Kidney epithelial cell (primary cell): ENCODE results near the gene CHST10. TPM values are rescaled to one million over a fixed set of nuclear protein-coding genes. Genes with fewer than 3 reads are reported as not detected.
A peak's percentile ranks its signal among the peaks of the same experiment; 100 is the strongest.

ENCODE experiments used
- DNase-seq: peaks from one replicate; pipeline ENCODE4 v3.0.0-alpha.2; 2010; ENCODE audit warnings: low read depth
- H3K27me3 ChIP-seq: 2 replicates; pipeline ENCODE4 v1.6.0; 2011; ENCODE audit warnings: low read length; ENCODE audit not compliant: control insufficient read depth, insufficient read depth
- H3K36me3 ChIP-seq: 2 replicates; pipeline ENCODE4 v1.5.1; 2011; ENCODE audit warnings: low read length; ENCODE audit not compliant: control insufficient read depth, insufficient read depth
- H3K4me3 ChIP-seq: 2 replicates; pipeline ENCODE4 v1.5.1; 2011; ENCODE audit warnings: low read depth, mild to moderate bottlenecking, control low read depth, low read length
- CTCF ChIP-seq: IDR thresholded peaks from 2 replicates; pipeline ENCODE4 v1.5.1; 2011; ENCODE audit warnings: mild to moderate bottlenecking, moderate library complexity, low read length, control low read depth, inconsistent platforms; ENCODE audit not compliant: insufficient read depth, poor library complexity, severe bottlenecking
- total RNA-seq: library from RNA; depleted of rRNA; stranded (reverse); fragments of >200 nt; gene quantifications from 2 replicates; pipeline ENCODE4 v1.2.3, GENCODE V29; 2015

CHST10 gene
- total RNA-seq, 1 donor from 2014 or later, result 18.8 TPM

- Histone ChIP-seq H3K27me3 (no peaks in the 10 kb centered on the region), H3K36me3 (no peaks in the 10 kb centered on the region), H3K4me3 (no peak overlapping the region)
- DNase-seq, result no peak
- no peak for TF ChIP-seq CTCF
These were observed 2.4 kb upstream of the CHST10 start for GRCh38 chr2:100419915-100420314.

GRCh38 chr2:100418406-100418962, 1.0 kb upstream of the CHST10 start:
- no peak for TF ChIP-seq CTCF
- no peak for DNase-seq

GRCh38 chr2:100417711-100418124, 250 bp upstream of the CHST10 start:
- no peaks in the 10 kb centered on the region for H3K27me3 ChIP-seq
- no peak for TF ChIP-seq CTCF

More at GRCh38 chr2:100418406-100418962, 1.0 kb upstream of the CHST10 start:
- Histone ChIP-seq H3K27me3 (no peaks in the 10 kb centered on the region), H3K4me3 (no peak overlapping the region), H3K36me3 (no peaks in the 10 kb centered on the region)

GRCh38 chr2:100416397-100416934, 1.0 kb downstream of the CHST10 start:
- Histone ChIP-seq H3K36me3 (no peaks in the 10 kb centered on the region), H3K27me3 (no peaks in the 10 kb centered on the region), H3K4me3 (peak overlapping the region; percentile 80)
- DNase-seq, result no peak
- TF ChIP-seq CTCF, result no peak

More at GRCh38 chr2:100417711-100418124, 250 bp upstream of the CHST10 start:
- no peak for DNase-seq
- no peaks in the 10 kb centered on the region for H3K36me3 ChIP-seq
- H3K4me3 ChIP-seq, result peak overlapping the region; percentile 80

GRCh38 chr2:100413571-100413970, 3.9 kb downstream of the CHST10 start:
- Histone ChIP-seq H3K36me3 (no peaks in the 10 kb centered on the region), H3K27me3 (no peaks in the 10 kb centered on the region), H3K4me3 (no peak overlapping the region)
- TF ChIP-seq CTCF, result no peak
- DNase-seq, result no peak

GRCh38 chr2:100412881-100413321, 4.6 kb downstream of the CHST10 start:
- Histone ChIP-seq H3K4me3 (no peak overlapping the region), H3K27me3 (no peaks in the 10 kb centered on the region), H3K36me3 (no peaks in the 10 kb centered on the region)
- DNase-seq, result no peak
- no peak for TF ChIP-seq CTCF
